B cell (primary cell): ENCODE data around the gene KTN1. TPM values are rescaled to one million over a fixed set of nuclear protein-coding genes. Genes with fewer than 3 reads are reported as not detected.
A peak's percentile ranks its signal among the peaks of the same experiment; 100 is the strongest.

Experiments
- ATAC-seq: fragments of 200-7000 bp; cut with Tn5 transposase; one replicate; pipeline ENCODE4 v1.10.0; 2021; ENCODE audit warnings: low read depth, mild to moderate bottlenecking, moderate number of reproducible peaks, moderate library complexity
- CTCF ChIA-PET: fragments of 350-600 bp; sonication (Branson Sonifier 250); formaldehyde crosslinking; loops from one replicate; lab custom pipeline; 2021; ENCODE audit warnings: antibody characterized with exemption, inconsistent platforms; lab: Charles Lee
- POLR2A ChIA-PET: fragments of 350-600 bp; sonication (Branson Sonifier 250); formaldehyde crosslinking; loops from one replicate; lab custom pipeline; 2021; ENCODE audit warnings: antibody characterized with exemption; lab: Charles Lee
- DNase-seq: peaks from one replicate; pipeline ENCODE4 v3.0.0; 2013
- H2AFZ ChIP-seq: 2 replicates; pipeline ENCODE4 v1.6.1; 2012; ENCODE audit warnings: mild to moderate bottlenecking, low read depth, low read length; ENCODE audit not compliant: insufficient read depth, poor library complexity, severe bottlenecking
- H3K27ac ChIP-seq, 2 donors: 1 replicate in 1 of 2; 2 replicates in 1 of 2; pipeline ENCODE4 v1.5.1; 2012 to 2013; ENCODE audit warnings: low read length in 2 of 2, mild to moderate bottlenecking in 2 of 2, moderate library complexity in 1 of 2
- H3K27me3 ChIP-seq, 4 experiments: fragments of 200-600 bp in 1 of 4; sonication (generic) in 1 of 4; replicated peaks in 1 of 4; 1 replicate in 2 of 4; 2 replicates in 2 of 4; pipeline versions ENCODE4 v1.6.1 to v1.7.0; 2013 to 2016; ENCODE audit warnings: low read length in 3 of 4, mild to moderate bottlenecking in 2 of 4, mixed read lengths in 1 of 4, moderate library complexity in 1 of 4; ENCODE audit not compliant: insufficient read depth in 4 of 4, control insufficient read depth in 3 of 4; ENCODE audit errors: control extremely low read depth in 1 of 4
- H3K36me3 ChIP-seq, 2 experiments: replicated peaks in 1 of 2; 1 replicate in 1 of 2; 2 replicates in 1 of 2; pipeline versions ENCODE4 v1.6.1 to v1.7.1; 2013; ENCODE audit warnings: low read length in 1 of 2; ENCODE audit not compliant: insufficient read depth in 2 of 2, control insufficient read depth in 1 of 2; ENCODE audit errors: control extremely low read depth in 1 of 2, extremely low read depth in 1 of 2
- H3K4me1 ChIP-seq, 2 donors: fragments of 200-600 bp in 1 of 2; sonication (generic) in 1 of 2; 1 replicate in 1 of 2; 2 replicates in 1 of 2; pipeline versions ENCODE4 v1.5.1 to v1.6.1; 2013 to 2017; ENCODE audit warnings: low read length in 2 of 2; ENCODE audit not compliant: control insufficient read depth in 2 of 2, insufficient read depth in 2 of 2
- H3K4me2 ChIP-seq: replicated peaks from 2 replicates; pipeline ENCODE3; 2012; ENCODE audit warnings: mild to moderate bottlenecking, low read depth, low read length; ENCODE audit not compliant: poor library complexity, severe bottlenecking
- H3K4me3 ChIP-seq, 5 experiments: fragments of 200-600 bp in 1 of 5; sonication (generic) in 1 of 5; 1 replicate in 3 of 5; 2 replicates in 2 of 5; pipeline versions ENCODE4 v1.5.1 to v1.7.0; 2011 to 2016; ENCODE audit warnings: low read length in 4 of 5, mild to moderate bottlenecking in 4 of 5, low read depth in 2 of 5, control low read depth in 1 of 5, moderate library complexity in 1 of 5; ENCODE audit not compliant: insufficient read depth in 1 of 5; ENCODE audit errors: control extremely low read depth in 1 of 5, extremely low read depth in 1 of 5
- H3K79me2 ChIP-seq: fragments of 200-600 bp; sonication (generic); one replicate; pipeline ENCODE4 v1.6.0; 2016; ENCODE audit warnings: low read length; ENCODE audit not compliant: control insufficient read depth, insufficient read depth
- H3K9ac ChIP-seq: fragments of 200-600 bp; sonication (generic); 2 replicates; pipeline ENCODE4 v1.6.1; 2017; ENCODE audit warnings: mild to moderate bottlenecking, low read length, moderate library complexity
- H3K9me3 ChIP-seq, 3 donors: one replicate each; pipeline versions ENCODE4 v1.6.1 to v1.7.1; 2013; ENCODE audit warnings: low read length in 2 of 3; ENCODE audit not compliant: control insufficient read depth in 2 of 3, insufficient read depth in 1 of 3; ENCODE audit errors: control extremely low read depth in 1 of 3
- H4K20me1 ChIP-seq: 2 replicates; pipeline ENCODE4 v1.6.0; 2012; ENCODE audit warnings: mild to moderate bottlenecking, low read length; ENCODE audit not compliant: insufficient read depth, control insufficient read depth, poor library complexity, severe bottlenecking
- H3K27ac Mint-ChIP-seq: one replicate; pipeline ENCODE4 v1.8.0; 2021; ENCODE audit warnings: mixed read lengths
- H3K27me3 Mint-ChIP-seq: one replicate; pipeline ENCODE4 v1.8.0; 2021; ENCODE audit warnings: mixed read lengths
- H3K4me1 Mint-ChIP-seq: one replicate; pipeline ENCODE4 v1.8.0; 2021; ENCODE audit warnings: mixed read lengths
- H3K4me3 Mint-ChIP-seq: one replicate; pipeline ENCODE4 v1.8.0; 2021; ENCODE audit warnings: mixed read lengths
- H3K9me3 Mint-ChIP-seq: one replicate; pipeline ENCODE4 v1.8.0; 2022; ENCODE audit warnings: mixed read lengths; ENCODE audit not compliant: insufficient read depth
- EZH2 ChIP-seq: IDR thresholded peaks from 2 replicates; pipeline ENCODE4 v1.6.1; 2012; ENCODE audit warnings: borderline replicate concordance, low read depth, mild to moderate bottlenecking, moderate library complexity, low read length; ENCODE audit not compliant: insufficient read depth, poor library complexity, severe bottlenecking
- WGBS: methylation state at CpG from one replicate; pipeline ENCODE4 v1.1.5; 2013; ENCODE audit warnings: missing lambda C conversion rate; ENCODE audit not compliant: insufficient coverage; 5-methylcytosine and 5-hydroxymethylcytosine counted together
- intact Hi-C: fragments of 100-400 bp; cut with micrococcal nuclease; formaldehyde crosslinking; loops from one replicate; pipeline ENCODE4 v1.10.0; 2022
- polyA plus RNA-seq: library from polyadenylated mRNA; depleted of rRNA; stranded (reverse); fragments of >200 nt; gene quantifications from 2 replicates; pipeline ENCODE4 v1.2.3, GENCODE V29; 2012
- total RNA-seq, 2 donors: library from RNA; stranded (reverse); fragments of 120-200 nt in 1 of 2; gene quantifications; 1 replicate in 1 of 2; 2 replicates in 1 of 2; pipeline versions ENCODE4 v1.2.3 to v1.2.4, GENCODE V29; 2013 to 2022
- TF ChIP-seq, protein P1 (sequence below): fragments of 200-600 bp; IDR thresholded peaks from one replicate; pipeline ENCODE4 v1.8.0; 2022; ENCODE audit warnings: antibody characterized with exemption, mild to moderate bottlenecking

The KTN1 gene
- total and polyA plus RNA-seq, 2 donors (not counting 1 experiment from before 2014, with no cell fraction given): 25.8 to 123 TPM

DNA sequence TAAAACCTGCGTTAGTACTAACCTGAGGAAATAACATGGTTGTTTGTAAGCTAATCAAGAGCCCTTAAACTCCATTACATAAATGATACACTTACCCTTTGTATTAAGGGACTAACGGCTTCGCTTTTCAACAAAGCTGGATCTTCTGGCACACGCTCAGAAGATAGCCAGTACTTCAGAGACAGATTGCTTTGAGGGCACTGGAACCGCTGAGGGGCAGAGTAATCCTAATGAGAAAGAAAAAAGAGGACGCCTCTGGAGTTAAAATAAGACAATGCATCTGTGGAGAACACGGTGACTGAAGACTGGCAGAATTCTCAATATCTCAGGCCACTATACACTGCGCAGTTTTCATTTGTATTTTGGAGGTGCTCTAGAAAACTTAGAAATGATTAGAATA lies 1.5 kb upstream of the KTN1 start:
- H3K4me3 Mint-ChIP-seq: peak overlapping the region; percentile 96
- H3K27ac ChIP-seq: no peak overlapping the region
- H3K27ac Mint-ChIP-seq: peak overlapping the region; percentile 53
- intact Hi-C loops: loop anchor here (5.0 kb wide), 1 partner anchor 1814 kb away; the partner anchor contains the start of gene NAA30
- peaks cover 63% of the 10 kb centered on the region for H3K79me2 ChIP-seq
- TF ChIP-seq EZH2: no peak
- TF ChIP-seq, protein P1, sequence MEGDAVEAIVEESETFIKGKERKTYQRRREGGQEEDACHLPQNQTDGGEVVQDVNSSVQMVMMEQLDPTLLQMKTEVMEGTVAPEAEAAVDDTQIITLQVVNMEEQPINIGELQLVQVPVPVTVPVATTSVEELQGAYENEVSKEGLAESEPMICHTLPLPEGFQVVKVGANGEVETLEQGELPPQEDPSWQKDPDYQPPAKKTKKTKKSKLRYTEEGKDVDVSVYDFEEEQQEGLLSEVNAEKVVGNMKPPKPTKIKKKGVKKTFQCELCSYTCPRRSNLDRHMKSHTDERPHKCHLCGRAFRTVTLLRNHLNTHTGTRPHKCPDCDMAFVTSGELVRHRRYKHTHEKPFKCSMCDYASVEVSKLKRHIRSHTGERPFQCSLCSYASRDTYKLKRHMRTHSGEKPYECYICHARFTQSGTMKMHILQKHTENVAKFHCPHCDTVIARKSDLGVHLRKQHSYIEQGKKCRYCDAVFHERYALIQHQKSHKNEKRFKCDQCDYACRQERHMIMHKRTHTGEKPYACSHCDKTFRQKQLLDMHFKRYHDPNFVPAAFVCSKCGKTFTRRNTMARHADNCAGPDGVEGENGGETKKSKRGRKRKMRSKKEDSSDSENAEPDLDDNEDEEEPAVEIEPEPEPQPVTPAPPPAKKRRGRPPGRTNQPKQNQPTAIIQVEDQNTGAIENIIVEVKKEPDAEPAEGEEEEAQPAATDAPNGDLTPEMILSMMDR: no peak
- H3K4me3 ChIP-seq: no peak overlapping the region
- ChIA-PET POLR2A (no interaction called here), CTCF (interaction anchor here (0.6 kb wide), 1 partner anchor 930 kb away, joined by 5 read pairs; no protein-coding TSS in a partner anchor)
- WGBS: 100% methylated on average over 2 of the region's 8 CpGs
- H3K4me2 ChIP-seq: no peak overlapping the region
- DNase-seq: no peak
- no peaks in the 10 kb centered on the region for H3K27me3 Mint-ChIP-seq
- H3K27me3 ChIP-seq: no peaks in the 10 kb centered on the region
- no peaks in the 10 kb centered on the region for H3K9me3 Mint-ChIP-seq
- peaks cover 28 to 29% of the 10 kb centered on the region in 2 donors for H3K4me1 ChIP-seq
- peak overlapping the region; percentile 94 for H3K9ac ChIP-seq
- peak overlapping the region; percentile 96 for H2AFZ ChIP-seq
- no peak for ATAC-seq
- H4K20me1 ChIP-seq: peaks cover 24% of the 10 kb centered on the region
- no peaks in the 10 kb centered on the region for H3K36me3 ChIP-seq
- H3K4me1 Mint-ChIP-seq: peaks cover 29% of the 10 kb centered on the region
- no peaks in the 10 kb centered on the region for H3K9me3 ChIP-seq
